DND-41 (cell line): Measurements from ENCODE around the gene RASAL2.

Experiments used
- EZH2 ChIP-seq: IDR thresholded peaks from 3 replicates; pipeline ENCODE4 v1.6.1; 2012; ENCODE audit warnings: borderline replicate concordance, low read depth, mild to moderate bottlenecking, moderate library complexity, low read length, inconsistent platforms; ENCODE audit not compliant: severe bottlenecking
- TF ChIP-seq, protein P1 (sequence below): IDR thresholded peaks from 2 replicates; pipeline ENCODE4 v1.5.1; 2012; ENCODE audit warnings: borderline replicate concordance, low read length, moderate library complexity, mild to moderate bottlenecking; ENCODE audit not compliant: poor library complexity, severe bottlenecking; ENCODE audit errors: extremely low read depth

- TF ChIP-seq, protein P1, sequence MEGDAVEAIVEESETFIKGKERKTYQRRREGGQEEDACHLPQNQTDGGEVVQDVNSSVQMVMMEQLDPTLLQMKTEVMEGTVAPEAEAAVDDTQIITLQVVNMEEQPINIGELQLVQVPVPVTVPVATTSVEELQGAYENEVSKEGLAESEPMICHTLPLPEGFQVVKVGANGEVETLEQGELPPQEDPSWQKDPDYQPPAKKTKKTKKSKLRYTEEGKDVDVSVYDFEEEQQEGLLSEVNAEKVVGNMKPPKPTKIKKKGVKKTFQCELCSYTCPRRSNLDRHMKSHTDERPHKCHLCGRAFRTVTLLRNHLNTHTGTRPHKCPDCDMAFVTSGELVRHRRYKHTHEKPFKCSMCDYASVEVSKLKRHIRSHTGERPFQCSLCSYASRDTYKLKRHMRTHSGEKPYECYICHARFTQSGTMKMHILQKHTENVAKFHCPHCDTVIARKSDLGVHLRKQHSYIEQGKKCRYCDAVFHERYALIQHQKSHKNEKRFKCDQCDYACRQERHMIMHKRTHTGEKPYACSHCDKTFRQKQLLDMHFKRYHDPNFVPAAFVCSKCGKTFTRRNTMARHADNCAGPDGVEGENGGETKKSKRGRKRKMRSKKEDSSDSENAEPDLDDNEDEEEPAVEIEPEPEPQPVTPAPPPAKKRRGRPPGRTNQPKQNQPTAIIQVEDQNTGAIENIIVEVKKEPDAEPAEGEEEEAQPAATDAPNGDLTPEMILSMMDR, result no peak
- TF ChIP-seq EZH2, result no peak
These were observed 189.5 kb downstream of the RASAL2 start for GRCh38 chr1:178283409-178283808.
